COLO829 (cell line): ENCODE data around the gene PDE4D.

Experiments
- DNase-seq: peaks from one replicate; pipeline ENCODE4 v3.0.0; 2012; ENCODE audit warnings: low spot score

Gene PDE4D

DNA sequence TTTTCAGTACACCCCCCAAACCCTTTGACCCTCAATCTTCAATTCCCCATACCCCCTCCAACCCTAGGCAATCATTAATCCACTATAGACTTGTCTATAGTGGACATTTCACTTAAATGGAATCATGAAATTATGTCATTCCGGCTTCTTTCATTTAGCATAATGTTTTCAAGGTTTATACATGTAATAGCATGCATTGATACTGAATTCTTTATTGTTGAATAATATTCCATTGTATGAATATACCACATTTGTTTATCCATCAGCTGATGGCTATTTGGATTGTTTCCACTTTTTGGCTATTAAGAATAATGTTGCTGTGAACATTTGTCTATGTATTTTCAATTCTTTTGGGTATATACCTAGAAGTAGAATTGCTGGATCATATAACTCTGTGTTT is 238.8 kb downstream of the PDE4D start:
- DNase-seq, result no peak

DNA sequence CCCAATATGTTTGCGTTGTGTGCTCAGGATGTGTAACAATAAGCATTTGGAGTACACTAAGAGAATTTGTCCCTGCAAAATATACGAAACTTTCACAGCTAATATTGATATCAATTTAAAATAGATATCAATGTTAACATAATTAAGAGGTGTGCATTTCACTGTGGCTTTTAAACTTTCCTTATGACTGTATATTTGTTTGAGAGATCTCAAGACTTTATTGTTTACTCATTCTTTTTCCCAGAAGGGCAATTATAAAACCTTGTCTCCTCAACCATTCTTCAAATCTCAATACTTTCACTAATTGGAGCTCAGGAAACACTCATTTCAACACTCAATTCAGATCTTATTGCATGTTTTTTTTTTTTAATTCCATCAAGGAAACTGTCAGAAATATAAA is 241.1 kb downstream of the PDE4D start:
- DNase-seq, result no peak

DNA sequence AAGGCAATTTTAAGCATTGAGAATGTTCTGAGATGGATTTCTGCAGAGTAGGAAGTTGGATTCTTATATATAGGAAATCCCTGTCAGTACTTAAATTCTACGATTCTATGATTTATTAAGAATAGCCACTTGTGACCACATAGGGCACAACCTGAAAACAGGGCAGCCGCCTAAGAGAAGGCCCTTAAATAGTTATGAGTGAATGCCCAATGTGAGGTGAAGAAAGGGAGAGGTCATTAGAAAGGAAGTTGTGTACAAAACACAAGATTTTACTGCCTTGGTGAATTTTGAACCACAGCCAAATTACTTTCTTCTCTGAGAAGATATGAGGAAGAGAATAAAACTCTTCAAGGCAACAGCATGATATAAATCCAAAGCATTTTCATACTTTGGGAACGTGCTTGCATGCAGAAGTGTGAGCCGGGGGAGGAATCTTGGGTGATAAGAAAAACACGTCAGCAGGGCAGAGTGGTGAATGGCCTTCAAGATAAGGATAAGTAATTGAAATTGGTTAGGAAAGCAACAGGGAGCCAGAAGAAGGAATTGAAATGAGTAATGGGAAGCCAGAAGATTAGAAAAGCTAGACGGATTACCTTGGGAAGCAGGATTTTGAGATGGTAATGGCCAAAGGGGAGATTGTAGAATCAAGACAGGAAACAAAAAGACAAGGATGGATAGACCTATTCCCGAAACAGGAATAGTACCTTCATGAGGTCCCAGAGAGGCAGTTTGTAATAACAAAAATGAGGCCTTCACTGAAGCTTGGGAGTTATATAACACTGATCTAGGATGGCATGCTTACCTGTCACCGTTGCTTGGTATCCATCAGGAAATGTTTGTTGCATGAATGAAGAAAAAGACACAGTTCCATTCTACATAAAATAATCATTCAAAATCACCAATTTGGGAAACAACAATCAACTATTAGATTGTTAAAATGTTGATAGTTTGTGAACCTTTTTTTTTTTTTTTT is 244.3 kb downstream of the PDE4D start:
- no peak for DNase-seq

DNA sequence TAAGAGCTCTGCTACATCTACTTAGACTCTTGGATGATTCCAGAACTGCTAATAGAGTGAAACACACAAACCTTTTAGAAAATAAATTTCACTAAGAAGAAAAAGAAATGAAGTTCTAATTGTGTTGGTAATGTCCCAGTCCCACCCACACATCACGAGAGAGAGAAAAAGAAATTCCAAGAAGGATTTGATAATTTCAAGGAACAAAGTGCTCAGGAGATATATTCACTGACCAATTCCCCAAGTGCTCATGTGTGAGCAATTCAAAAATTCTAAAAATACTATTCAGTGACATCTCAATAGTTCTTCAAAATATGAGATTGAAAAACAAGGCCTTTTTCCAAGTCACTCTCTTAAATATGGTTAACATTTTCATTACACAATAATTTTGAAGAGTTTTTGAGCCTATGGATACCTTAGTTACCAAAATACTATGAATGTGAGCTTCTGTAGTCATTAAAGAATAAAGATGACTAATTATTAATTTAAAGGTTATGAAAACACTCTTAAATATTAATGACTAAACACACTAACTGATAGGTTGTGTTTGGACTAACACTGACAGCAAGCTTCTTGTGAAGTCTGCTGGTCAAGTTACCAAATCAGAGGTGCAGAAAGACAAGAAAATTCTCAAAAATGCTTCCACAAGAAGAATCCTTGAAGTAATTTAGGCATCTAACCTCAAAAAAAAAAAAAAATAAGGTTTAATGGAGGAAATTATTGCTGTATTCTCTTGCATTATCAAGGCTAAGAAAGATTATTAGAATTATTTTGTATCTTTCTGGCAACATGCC is 245.3 kb downstream of the PDE4D start:
- no peak for DNase-seq

DNA sequence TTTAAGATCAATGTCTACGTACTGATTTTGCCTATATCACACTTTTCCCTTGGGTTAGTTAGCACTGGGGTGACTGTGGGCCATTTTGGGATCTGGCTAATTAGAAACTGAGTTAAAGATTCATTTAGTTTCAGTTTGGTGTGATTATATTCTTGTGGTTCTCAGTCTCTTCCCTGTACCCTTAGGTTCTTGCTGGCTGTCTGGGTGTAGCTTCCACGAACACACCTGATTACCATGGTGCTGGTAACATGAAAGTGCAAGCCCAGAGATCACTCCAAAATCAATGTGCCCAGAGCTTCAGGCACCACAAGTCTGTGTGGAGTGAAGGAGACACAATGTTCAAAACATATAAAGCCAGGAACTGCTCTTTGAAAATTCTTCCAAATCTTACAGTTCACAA is 248.1 kb downstream of the PDE4D start:
- no peak for DNase-seq

DNA sequence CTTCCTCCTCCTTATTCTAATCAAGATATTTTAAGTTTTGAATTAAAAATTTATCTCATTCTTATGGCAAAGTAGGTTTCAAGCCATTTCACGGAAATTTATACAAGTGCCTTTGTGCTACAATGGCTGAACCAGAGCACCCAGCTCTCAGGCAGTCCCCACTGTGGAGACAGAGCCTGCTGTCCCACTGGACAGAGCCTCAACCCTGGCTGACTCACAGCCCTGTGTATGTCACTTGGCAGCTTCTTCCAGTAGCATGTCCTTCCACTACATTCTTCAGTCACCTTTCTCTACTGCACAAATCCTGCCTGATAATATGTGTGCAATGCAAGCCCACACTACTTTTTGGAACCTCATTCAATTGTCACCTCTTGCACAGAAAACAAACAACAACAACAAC is 253.1 kb downstream of the PDE4D start:
- no peak for DNase-seq

DNA sequence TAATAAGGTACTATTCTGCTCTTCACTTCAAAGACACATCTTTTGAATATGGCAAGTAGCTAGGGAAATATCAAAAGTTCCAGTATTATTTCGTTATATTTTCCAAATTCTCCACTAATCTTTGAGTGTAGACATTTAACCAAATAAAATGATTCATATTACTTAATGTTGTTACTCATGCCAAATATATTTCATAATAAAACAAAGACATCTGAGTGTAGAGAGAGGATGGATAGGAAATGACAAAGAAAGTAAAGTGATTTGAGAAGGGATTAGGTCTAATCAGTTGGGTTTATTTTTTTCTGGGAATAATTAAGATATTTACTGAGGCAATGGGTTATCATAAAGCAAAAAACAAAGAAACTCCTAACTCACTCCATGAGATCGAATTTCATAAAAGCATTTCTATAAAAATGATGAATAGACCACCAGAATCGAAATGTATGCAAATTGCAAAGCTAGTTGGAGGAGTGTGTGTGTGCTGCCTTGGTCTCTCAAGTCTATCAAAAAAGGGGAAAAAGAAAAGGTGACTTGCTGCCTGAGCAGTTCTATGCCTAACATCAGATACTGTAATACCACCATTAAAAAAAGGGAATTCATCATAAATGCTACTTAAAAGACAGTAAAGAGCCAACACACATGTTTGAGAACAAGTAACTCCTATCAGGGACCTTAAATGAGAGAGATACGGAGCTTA is 255.5 kb downstream of the PDE4D start:
- DNase-seq, result no peak

DNA sequence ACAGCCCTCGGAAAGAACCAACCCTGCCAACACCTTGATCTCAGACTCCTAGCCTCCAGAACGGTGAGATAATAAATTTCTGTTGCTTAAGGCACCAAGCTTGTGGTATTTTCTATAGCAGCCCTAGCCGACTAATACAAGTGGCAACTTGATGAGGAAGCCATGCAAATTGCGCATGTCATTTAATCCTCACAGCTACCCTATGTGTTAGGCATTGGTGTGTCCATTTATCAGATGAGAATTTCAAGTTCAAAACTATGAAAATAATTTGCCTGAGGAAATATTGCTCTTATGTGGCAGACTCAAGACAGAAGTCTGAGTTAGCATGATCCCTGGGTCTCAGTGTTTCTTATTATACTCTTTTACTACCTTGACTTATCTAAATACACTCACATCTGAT is 264.0 kb downstream of the PDE4D start:
- no peak for DNase-seq

DNA sequence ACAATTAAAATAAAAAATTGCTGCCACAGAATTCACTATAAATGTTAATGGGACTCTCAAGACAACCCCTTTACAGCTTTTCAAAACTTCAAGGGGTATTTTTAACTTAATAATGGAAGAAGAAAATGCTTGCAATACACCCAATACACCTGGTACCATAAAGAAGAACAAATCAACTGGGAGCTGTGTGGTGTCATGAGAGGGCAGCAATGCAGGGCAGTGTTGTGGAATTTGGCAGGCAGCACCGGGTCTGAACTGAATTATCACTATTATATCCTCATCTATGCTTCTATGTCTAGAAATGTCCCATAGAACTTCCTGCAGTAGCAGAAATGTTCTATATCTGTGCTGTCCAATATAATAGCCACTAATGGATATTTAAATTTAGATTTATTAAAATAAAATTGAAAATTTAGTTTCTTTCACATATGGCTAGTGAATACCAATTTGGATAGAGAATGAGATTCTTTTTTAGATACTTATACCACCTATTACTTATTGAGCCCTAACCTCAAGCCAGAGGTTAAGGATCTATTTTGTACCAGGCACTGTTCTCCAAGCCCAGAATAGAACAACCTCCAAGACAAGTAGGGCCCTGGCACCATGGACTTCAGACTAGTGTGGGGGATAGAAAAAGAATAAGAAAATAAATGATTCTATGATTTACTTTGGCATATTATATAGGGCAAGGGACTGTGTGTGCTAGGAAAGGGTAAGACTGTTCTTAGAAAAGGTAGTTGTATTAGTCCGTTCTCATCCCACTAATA is 265.3 kb downstream of the PDE4D start:
- DNase-seq, result no peak

DNA sequence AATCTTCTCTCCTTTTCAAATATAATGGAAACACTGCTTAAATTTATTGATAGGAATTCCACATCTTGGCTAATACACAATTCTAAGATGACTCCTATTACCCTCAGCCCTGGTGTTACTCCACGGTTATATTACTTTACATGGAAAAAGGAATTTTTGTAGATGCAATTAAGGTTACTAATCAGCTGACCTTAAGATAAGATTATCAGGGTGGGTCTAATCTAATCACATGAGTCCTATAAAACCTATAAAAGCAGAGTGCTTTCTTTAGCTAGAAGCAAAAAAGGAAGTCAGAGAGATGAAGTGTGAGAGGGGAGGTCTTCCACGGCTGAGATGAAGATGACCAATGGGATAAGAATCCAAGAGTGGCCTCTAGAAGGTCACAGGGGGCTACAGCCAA is 268.6 kb downstream of the PDE4D start:
- no peak for DNase-seq

DNA sequence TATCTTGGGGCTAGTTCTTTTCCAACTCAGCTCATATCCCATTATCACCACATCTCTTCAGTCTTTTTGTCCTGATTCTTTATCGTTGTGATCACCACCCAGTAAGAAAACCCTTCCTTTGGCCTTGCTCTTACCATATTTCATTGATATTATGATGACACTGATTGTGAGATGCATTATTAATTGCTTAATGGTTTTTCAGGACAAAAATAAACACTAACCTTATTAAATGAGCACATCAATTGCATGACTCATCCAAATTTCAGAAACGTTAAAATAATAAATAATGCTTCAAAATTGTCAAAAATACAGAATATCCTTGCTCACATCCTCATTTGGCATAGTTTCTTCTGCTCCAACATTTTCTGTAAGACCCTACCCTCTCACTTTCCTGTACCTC is 270.7 kb downstream of the PDE4D start:
- DNase-seq, result no peak

DNA sequence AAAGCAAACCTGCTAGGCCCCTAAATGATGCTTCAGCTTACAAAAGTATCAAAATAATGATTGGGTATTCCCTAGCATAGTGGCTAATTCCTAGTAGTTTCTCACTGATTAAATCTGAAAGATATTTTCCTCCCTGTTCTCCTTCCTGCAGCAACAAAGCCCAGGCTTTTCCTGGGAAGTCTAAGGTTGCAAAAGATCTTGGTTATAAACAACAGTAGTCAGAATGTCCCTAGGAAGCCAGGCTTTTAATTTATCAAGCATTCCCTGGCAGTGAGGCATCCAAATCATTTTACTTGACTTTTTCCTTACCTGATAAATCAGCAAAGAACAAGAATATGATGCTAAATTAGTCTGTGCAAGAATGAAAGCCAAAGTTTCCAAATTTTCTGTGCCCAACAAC is 272.0 kb downstream of the PDE4D start:
- DNase-seq, result no peak

DNA sequence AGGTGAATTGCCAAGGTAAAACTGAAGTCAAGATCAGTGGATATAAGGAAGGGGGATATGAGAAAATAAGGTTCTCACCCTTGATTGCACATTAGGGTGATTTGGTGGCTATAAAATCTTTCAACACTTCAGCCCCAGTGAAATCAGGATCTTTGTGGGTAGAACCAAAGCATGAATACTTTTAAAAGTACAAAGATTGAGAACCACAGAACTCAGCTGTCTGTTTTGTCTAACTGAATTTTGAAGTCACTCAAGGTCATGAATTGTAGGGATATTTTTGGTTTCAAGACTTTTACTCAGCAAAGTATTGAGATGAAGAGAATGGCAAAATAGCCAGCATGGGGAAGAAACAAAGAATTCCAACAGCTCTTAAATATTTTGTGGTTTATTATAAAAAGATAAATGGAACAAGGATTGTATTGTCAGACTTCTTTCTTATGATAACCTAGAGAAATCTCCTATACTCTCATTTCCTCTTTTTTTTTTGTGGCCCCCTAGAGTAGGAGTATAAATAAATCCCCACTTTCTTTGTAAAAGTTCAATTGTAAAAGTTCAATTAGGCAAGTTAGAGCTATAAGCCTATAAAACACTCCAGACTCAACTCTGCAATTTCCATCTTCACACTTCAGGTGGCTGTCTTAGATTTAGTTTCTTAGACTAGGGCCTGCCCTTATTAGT is 272.9 kb downstream of the PDE4D start:
- peak; percentile 12 for DNase-seq

DNA sequence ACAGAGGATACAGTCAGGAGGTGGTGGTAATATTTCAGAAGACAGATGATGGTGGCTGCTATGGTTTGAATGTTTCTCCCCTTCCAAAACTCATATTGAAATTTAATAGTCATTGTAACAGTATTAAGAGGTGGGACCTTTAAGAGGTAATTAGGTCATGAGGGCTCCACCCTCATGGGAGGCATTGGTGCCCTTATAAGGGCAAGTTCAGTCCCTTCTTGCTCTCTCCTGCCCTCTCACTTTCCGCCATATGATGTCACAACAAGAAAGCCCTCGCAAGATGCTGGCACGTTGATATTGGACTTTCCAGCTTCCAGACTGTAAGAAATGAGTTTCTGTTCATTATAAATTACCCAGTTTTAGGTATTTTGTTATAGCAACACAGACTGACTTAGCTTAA is 274.9 kb downstream of the PDE4D start:
- no peak for DNase-seq

DNA sequence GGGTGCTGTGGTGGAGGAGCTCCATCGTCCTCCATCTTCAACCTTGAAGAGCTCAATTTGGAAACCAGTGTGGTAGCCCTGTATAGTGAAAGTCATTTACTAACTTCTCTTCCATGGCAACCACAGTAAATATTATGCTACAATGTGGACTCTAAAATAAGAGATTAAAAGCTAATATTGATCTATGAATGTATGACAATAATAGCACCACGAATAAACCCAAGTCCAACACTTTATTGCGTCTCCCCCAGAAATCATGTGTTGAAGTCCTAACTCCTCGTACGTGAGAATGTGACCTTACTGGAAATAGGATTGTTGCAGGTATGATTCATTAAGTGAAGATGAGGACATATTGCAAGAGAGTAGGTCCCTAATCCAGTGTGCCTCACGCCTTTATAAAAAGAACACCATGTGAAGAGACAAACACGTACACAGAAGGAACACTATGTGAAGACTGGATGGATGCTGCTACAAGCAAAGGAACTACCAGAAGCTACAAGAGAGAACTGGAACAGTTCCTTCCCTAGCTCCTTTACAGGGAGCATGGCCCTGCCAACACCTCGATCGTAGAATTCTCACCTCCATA is 276.2 kb downstream of the PDE4D start:
- DNase-seq, result no peak

DNA sequence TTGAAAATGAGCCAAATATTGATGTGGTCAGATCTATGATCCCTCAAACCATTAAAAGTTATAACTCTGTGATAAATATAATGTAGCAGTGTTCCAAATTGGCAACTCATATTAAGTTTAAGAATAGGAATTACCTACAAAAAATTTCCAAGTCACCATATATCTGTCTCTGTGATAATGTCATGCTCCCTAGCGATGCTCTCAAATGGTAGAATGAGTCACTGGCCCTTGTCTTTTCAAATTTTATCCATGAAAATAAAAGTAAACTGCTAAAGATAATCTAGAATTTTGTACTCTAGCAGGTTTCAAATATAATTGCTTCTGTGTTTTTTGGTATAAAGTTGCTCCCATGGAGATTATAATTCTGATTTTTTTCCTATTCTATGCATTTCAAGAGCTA is 277.1 kb downstream of the PDE4D start:
- no peak for DNase-seq

DNA sequence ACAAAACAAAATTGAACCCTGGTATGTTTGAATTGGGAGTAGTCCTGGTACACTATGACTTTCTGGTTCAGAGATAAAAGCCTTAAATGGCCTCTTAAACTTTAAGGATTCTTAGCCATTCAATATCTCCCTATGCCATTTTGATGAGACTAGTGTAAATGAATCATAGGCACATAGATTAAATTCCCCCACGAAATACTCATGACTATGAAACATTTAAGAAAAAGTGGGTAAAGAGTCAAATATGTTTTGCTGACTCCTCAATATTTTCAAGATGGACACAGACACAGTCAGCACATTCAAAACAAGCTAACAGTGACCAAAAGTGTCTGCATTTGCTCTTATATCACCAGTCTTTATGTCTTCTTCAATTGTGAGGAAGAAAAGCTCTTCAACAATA is 278.3 kb downstream of the PDE4D start:
- DNase-seq, result no peak

DNA sequence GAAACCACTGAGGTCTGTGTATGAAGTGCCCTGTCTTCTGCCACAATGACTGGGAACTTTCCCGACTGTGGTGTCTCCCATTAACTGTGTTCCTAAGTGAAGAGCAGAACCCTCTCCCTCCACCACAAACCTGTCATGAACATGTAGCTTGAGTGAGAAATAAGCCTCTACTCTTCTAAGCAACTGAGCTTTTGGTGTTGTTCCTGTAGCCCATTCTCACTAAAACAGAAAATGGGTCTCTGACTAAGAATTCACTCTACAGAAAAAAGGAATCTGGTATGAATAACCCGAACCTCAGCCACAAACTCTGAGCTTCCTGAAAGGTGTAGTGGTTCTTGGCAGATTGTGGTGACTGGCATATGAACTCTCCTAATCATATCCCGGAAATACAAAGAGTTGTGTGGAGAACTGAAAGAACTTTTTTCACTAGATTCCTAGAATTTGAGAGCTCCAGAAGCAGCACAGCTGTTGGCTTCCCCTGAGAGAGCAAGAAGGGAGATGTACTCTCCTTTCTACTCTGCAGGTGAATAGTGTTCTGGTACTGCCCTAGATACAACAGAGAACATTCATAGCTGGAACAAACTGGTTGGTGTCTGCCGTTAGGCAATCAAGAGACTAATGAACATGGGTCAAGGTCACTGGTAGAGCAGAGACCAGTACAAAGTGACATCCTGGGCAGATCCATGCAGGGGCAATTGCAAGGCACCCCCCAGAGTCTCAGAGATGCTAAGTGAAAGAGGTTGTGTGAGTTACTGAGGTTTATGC is 283.8 kb downstream of the PDE4D start:
- DNase-seq, result no peak

DNA sequence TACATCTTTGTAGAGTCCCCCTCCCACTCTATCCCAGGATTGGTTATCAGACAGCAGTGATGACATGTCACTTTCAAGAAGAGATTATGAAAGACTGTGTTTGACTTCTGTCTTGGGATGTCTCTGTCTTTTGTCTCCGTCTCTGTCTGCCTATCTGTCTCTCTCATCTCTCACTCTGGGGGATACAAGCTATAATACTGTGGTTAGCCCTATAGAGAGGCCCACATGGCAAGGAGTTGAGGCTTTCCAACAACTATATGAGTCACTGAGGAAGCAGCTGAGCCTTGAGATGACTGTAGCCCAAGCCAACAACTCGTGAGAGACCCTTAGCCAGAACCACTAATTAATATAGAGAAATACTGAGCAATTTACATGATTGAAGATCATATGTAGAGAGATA is 284.8 kb downstream of the PDE4D start:
- DNase-seq, result no peak

DNA sequence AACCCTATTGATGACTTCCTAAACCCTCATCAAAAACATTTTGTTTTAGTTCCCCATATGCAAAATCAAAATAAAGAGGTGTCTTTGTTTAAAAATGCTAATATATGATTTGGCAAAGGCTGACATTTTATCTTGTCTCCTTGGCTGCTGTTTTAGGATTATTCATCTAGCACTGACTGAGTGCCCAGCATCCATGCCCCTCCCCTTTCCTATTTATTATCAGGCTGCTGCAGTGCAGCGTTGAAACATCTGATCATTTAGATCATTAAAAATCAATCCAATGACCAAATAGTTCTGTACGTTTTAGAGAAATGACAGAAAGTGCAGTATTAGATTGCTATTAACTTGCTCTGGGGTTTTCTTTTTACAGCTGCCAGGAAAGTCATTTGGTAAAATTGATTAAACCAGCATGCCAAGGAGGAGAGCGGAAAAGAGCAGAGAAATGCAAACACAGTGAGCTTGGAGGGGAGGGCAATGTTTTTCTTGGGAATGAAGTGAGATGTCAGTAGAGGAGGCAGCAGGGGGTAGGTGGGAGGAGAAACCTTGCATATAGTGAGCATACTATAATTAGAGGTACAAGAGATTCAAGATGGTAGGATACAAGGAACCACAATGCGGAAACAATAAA is 286.3 kb downstream of the PDE4D start:
- peak; percentile 13 for DNase-seq
